H1 (cell line): ENCODE results near the gene COL6A1. TPM values are rescaled to one million over a fixed set of nuclear protein-coding genes. Genes with fewer than 3 reads are reported as not detected.

Source experiments
- CHD7 ChIP-seq: fragments of 300-600 bp; sonication (generic); IDR thresholded peaks from 2 replicates; pipeline ENCODE4 v1.7.1; 2012; ENCODE audit warnings: low read length, moderate library complexity, mild to moderate bottlenecking, inconsistent platforms; ENCODE audit not compliant: insufficient replicate concordance
- KDM4A ChIP-seq: IDR thresholded peaks from one replicate; pipeline ENCODE4 v1.7.1; 2012; ENCODE audit warnings: low read depth, mild to moderate bottlenecking, moderate library complexity, low read length, inconsistent platforms; ENCODE audit not compliant: severe bottlenecking
- ZNF274 ChIP-seq: IDR thresholded peaks from 2 replicates; pipeline ENCODE4 v1.7.0; 2012; ENCODE audit warnings: low read length, borderline replicate concordance; ENCODE audit errors: extremely low read depth
- polyA plus RNA-seq, 7 experiments: library from polyadenylated mRNA; depleted of rRNA in 3 of 7; stranded (reverse) in 5 of 7; unstranded in 2 of 7; fragments of >200 nt in 5 of 7; fragments of 200-250 nt in 2 of 7; gene quantifications; 1 replicate in 5 of 7; 2 replicates in 1 of 7; 4 replicates in 1 of 7; pipeline versions ENCODE4 v1.2.1 to v1.2.3, GENCODE V29; 2011 to 2013; ENCODE audit warnings: missing spikeins in 2 of 7, mixed read lengths in 2 of 7
- total RNA-seq: library from RNA; stranded (reverse); fragmentation: NEBNext Ultra II Directional; extraction: Animal tissue kit (Norgen Biotek cat#: 25700); gene quantifications from 2 replicates; pipeline ENCODE4 v1.2.1, GENCODE V29; 2021

The COL6A1 gene
- total and polyA plus RNA-seq, 2 of the 8 experiments (the other 6 are each of a cell fraction or from before 2014, with no cell fraction given), result 100 to 115 TPM

- TF ChIP-seq CHD7, result no peak
- no peak for TF ChIP-seq ZNF274
- no peak for TF ChIP-seq KDM4A
Measured at GRCh38 chr21:46008893-46009621, 27.5 kb downstream of the COL6A1 start (continued).
